ENCODE measurements around the gene NR5A1.

The NR5A1 gene

GRCh38 chr9:124501771-124502320, 5.4 kb downstream of the NR5A1 start:
- no peaks in the 10 kb centered on the region for H3K4me1 ChIP-seq (ENCODE audit: control insufficient read depth, low read length)
- H3K79me2 ChIP-seq (ENCODE audit: control insufficient read depth, low read length) = no peaks in the 10 kb centered on the region
- H3K9me2 ChIP-seq (replicated peaks; ENCODE audit: control insufficient read depth, low read length) = no peaks in the 10 kb centered on the region
- H3K4me3 ChIP-seq (ENCODE audit: low read length) = no peak overlapping the region
- no peaks in the 10 kb centered on the region for H3K36me3 ChIP-seq (ENCODE audit: control insufficient read depth, low read length)
- TF ChIP-seq EZH2phosphoT487 (IDR thresholded peaks at IDR 0.05; ENCODE audit: borderline replicate concordance, low read length) = no peak
- no peak for TF ChIP-seq CTCF (IDR thresholded peaks at IDR 0.05; ENCODE audit: low read depth, low read length, poor library complexity, severe bottlenecking)
- no peaks in the 10 kb centered on the region for H3K9me3 ChIP-seq (ENCODE audit: control insufficient read depth, insufficient read depth, low read length)
- no peak overlapping the region for H3K4me2 ChIP-seq (ENCODE audit: low read length)
- no peaks in the 10 kb centered on the region for H3F3A ChIP-seq (ENCODE audit: control insufficient read depth, insufficient read depth)
- H3K27ac ChIP-seq (ENCODE audit: low read depth, low read length) = no peak overlapping the region
- no peaks in the 10 kb centered on the region for H3K27me3 ChIP-seq (ENCODE audit: control insufficient read depth, low read length)
- H4K20me1 ChIP-seq (ENCODE audit: control insufficient read depth, insufficient read depth, low read depth, low read length) = no peaks in the 10 kb centered on the region

DNA sequence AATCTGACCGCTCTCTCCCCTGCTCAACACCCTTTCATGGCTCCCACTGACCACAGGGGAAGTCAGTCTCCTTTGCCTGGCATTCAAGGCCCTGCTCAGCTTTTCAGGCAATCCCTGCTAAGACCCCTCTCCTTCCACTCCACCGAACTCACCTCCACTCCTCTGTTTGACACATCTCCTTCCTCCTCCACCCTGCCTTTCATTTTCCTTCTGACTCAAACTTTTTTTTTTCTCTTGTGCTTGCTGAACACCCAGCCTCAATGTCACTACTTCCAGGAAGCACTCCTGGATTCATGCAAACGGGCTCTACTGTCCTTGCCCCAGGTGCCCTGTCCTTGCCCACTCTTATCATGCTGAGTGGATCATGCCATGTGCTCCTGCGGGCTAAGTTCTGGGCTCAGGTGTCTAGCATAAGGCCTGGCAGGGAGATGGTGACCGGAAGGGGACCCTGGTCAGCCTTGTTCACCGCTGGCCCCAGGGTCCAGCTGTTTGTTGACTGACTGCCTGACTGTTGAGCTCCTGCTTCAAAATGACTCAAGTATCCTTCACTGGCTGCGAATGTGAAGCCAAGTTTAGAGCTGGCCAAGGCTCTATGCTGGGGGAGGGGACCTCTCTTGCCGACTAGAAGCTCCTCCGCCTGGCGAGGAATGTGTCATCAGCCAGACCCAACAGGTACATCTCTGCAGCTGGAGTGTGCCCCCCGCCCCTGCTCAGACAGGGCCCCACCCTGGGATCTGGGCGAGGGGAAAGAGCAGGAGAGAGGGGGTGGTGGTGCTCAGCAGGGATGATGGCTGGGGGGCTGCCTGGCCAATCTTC, 6.2 kb downstream of the NR5A1 start:
- no peaks in the 10 kb centered on the region for H3K27me3 ChIP-seq (ENCODE audit: control insufficient read depth, low read length)
- no peaks in the 10 kb centered on the region for H3K36me3 ChIP-seq (ENCODE audit: control insufficient read depth, low read length)
- no peaks in the 10 kb centered on the region for H4K20me1 ChIP-seq (ENCODE audit: control insufficient read depth, insufficient read depth, low read depth, low read length)
- no peaks in the 10 kb centered on the region for H3K4me1 ChIP-seq (ENCODE audit: control insufficient read depth, low read length)
- H3K9me3 ChIP-seq (ENCODE audit: control insufficient read depth, insufficient read depth, low read length) = no peaks in the 10 kb centered on the region
- H3K79me2 ChIP-seq (ENCODE audit: control insufficient read depth, low read length) = no peaks in the 10 kb centered on the region
- no peaks in the 10 kb centered on the region for H3F3A ChIP-seq (ENCODE audit: control insufficient read depth, insufficient read depth)
- H3K4me3 ChIP-seq (ENCODE audit: low read length) = no peak overlapping the region
- no peak overlapping the region for H3K27ac ChIP-seq (ENCODE audit: low read depth, low read length)
- TF ChIP-seq CTCF (IDR thresholded peaks at IDR 0.05; ENCODE audit: low read depth, low read length, poor library complexity, severe bottlenecking) (no peak), EZH2phosphoT487 (IDR thresholded peaks at IDR 0.05; ENCODE audit: borderline replicate concordance, low read length) (no peak)
- no peak overlapping the region for H3K4me2 ChIP-seq (ENCODE audit: low read length)
- no peaks in the 10 kb centered on the region for H3K9me2 ChIP-seq (replicated peaks; ENCODE audit: control insufficient read depth, low read length)

- Histone ChIP-seq H3K9me3 (ENCODE audit: control insufficient read depth, insufficient read depth, low read length) (no peaks in the 10 kb centered on the region), H3K79me2 (ENCODE audit: control insufficient read depth, low read length) (no peaks in the 10 kb centered on the region), H3K27me3 (ENCODE audit: control insufficient read depth, low read length) (no peaks in the 10 kb centered on the region), H3K36me3 (ENCODE audit: control insufficient read depth, low read length) (no peaks in the 10 kb centered on the region), H3F3A (ENCODE audit: control insufficient read depth, insufficient read depth) (no peaks in the 10 kb centered on the region), H3K4me2 (ENCODE audit: low read length) (no peak overlapping the region), H4K20me1 (ENCODE audit: control insufficient read depth, insufficient read depth, low read depth, low read length) (no peaks in the 10 kb centered on the region), H3K4me1 (ENCODE audit: control insufficient read depth, low read length) (no peaks in the 10 kb centered on the region), H3K27ac (ENCODE audit: low read depth, low read length) (no peak overlapping the region), H3K4me3 (ENCODE audit: low read length) (no peak overlapping the region), H3K9me2 (replicated peaks; ENCODE audit: control insufficient read depth, low read length) (no peaks in the 10 kb centered on the region)
- no peak for TF ChIP-seq CTCF (IDR thresholded peaks at IDR 0.05; ENCODE audit: low read depth, low read length, poor library complexity, severe bottlenecking)
These were observed 7.0 kb downstream of the NR5A1 start for GRCh38 chr9:124500028-124500795.

Data from DOHH2 (cell line).